NOMO-1 treated with DMSO at 0.1 percent for 48 hours (cell line): ENCODE measurements around the gene FRMD4A.

Source experiments
- DNase-seq: peaks from one replicate; lab custom pipeline; 2025; ENCODE audit not compliant: unreplicated experiment; lab: John Stamatoyannopoulos, UW

The FRMD4A gene

DNA sequence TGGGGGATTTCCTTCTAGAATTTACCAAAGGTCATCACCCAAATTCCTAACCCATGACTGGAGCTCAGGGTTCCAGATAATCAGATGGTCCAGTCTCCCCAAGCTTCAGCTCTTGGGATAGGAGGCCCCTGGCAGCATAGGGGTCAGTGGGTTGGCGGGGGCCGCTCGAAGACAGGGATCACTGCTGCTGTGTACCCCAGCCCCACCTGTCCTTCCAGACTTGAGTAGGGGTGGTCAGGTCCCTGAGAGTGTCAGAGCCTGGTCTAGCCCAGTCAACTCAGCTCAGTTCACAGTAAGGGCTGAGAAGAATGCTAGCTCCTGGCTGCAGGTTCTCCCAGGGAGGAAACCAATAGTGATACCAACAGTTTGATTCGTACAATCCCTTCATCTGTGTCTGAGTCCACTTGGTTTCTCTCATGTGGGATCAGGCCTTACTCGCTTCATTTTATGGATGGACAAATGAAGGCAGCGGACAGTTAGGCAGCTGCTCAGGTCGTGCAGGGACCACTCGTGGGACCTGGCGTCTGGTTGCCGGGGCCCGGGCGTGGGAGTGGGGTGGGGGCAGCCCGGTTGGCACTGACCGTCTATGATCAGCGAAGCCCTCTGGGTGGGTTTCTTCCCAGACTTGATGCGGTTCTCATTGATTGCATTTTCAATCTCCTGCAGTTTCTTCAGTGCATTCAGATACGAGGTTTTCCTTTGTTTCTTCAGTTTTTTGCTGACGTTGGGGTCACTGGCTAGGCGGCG lies 665.0 kb downstream of the FRMD4A start:
- DNase-seq = no peak

- DNase-seq = no peak
Measured at GRCh38 chr10:13661256-13661655, 669.5 kb downstream of the FRMD4A start.

- DNase-seq = no peak
Measured at GRCh38 chr10:13660551-13660920, 670.2 kb downstream of the FRMD4A start.

DNA sequence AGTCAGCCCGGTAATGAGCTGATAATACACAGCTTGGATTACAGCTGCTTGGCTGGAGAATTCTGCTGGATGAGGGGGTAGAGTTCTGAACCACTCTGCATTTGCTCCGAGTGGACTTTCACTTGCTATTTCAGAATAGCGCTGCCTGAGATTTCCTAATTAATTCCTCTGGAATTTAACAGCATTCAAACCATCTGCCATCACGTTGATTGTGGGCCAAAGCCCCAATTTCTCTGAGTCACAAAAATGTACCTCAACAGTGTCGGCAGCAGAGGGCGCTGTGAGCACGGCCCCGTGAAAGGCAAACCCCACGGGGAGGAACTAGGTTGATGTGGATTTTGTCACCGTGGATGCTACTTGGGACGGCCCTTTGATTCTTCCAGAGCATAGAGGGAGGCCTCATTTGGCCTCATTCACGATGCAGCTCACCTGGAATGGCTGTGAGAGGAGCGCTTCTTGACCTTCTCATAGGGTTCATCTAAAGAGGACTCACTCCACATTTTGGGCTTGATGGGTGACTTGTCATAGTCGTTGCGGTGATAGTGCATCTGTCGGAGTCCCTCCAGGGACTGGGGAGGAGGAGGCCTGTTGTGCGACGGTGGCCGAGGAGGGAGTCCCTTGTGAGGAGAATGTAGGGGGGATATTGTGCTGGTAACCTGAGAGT lies 670.7 kb downstream of the FRMD4A start:
- peak; percentile 44 for DNase-seq

DNA sequence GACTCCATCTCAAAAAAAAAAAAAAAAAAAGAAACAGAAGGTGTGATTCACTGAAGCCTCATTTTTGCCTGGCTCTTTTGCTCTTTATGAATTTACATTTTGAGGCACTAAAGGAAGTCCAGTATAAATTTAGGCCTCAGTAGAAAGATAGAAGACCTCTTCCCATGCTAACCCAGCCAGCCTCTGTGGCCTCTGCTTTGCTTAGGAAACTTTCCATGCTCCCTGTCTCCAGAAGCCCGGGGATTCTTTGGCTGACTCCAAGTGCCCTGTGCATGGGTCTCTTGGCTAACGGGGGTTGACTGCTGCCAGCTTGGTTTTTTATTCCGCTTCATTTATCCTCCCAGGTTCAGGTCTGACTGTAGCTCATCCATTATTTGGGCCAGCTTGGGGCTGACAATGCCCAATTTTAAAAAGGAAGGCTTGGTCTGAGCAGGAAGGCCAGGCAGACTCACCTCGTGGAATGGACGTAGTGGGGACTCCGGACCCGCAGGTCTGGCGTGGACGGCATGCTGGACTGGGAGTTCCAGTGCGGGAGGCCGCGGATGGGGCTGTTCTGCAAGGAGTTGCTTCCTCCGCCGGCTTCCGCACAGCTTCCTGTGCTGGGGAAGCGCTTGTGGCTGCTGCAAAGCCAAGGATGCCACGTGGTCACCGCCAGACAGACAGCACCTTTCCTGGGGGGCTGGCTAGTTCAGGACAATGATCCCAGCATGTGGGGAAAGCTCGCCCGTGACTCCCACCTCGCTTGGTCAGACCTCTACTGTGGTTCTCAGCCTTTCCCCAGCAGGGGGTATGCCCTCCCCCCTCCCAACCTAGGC lies 671.6 kb downstream of the FRMD4A start:
- DNase-seq = no peak

DNA sequence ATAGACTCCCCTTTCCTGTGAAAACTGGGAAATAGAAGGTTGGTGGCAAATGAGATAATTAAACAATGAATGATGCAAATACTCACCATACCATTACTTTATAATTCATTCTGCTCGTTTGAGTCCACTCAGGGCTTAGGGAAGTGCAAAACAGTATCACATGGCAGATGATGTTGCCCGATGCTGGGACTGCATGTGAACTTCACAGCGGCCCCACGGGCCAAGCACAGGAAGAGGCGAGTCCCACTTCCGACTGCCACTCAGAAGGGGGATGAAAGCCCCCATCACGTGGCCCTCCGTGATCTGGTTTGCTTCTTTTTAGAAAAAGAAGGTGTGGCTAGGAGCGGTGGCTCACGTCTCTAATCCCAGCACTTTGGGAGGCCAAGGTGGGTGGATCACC lies 672.5 kb downstream of the FRMD4A start:
- DNase-seq = no peak

GRCh38 chr10:13657101-13657680 lies 673.5 kb downstream of the FRMD4A start:
- DNase-seq = no peak

DNA sequence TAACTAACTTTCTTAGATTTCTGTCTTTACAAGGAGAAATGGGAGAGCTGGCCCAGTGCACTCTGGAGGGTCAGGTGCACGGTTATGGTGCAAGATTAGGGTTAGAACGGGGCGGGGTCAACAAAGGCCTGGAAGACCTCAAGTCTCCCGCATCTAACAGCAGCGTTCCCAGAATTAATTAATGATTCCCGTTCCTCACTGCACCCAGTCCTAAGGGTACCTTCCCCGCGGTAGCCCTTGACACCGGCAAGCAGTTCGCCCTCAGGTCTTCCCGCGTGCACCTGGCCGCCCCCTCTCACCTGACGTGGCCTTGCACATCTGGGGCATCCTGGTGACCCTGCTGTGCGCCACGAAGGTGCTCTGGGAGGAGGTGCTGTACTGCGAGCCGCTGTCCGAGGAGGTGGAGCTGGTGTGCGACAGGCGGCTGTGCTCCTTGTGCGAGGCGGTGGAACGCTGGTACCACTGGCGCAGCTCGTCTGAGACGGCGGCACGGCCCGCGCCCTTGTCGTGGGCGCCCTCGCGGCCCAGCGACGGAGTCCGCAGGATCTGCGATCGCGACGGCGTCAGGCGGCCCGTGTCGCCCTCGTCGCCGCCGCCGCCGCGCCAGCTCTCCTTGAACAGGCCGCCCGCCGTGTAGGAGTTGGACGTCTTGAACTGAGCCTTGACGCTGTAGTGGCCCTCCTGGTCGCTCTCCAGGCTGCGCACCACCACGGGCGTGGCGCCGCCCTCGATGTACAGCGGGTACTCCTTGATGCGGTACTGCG lies 674.2 kb downstream of the FRMD4A start:
- no peak for DNase-seq

DNA sequence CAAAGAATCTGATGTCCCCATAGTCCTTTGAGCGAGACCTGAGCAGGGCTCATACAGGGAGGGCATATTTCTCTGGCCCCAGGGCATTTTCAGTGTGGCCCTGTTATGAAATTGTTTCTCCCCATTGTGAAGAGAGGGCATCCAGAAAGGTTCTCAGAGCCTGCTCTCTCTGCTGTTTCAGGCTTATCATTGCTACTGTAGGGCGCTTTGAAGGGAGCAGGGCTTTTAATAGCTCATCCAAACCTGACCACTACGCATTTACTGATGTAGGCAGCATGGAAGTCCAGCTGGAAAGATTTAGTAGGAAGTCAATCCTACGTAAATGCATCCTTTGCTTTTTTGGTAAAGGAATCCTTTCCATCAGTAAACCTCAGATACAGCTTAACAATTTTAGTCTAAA lies 675.9 kb downstream of the FRMD4A start:
- DNase-seq = no peak

DNA sequence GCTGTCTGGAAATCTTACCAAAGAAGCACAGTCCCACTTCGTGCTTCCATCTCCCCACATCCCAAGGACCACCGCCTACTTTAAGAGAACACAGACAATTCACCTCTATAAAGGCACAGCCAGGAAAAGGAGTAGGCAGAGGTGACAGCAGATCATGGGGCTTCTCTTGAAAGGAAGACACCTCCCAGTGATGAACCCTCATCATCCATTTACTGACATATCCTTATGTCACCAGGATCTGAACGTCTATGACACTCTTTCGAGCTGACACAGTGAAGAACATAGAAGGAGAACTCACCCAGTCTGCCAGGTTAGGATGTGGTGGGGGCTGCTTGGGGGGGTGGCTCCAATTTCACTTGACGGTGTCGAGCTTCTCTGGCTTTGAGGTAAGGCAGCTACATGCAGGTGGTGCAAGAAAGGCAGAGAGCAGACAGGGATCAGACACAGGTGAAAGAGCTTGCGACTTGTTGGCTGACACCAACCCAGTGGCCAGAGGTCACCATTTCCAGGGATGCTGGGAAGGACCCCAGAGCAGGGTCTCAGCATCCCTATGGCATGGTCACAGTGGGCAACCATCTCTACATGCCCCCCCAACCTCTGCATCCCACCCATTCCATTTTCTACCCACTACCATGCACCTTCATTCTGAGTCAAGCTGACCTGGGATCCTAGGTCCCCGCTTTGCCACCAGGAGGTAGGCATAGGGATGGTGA lies 676.5 kb downstream of the FRMD4A start:
- DNase-seq = no peak

DNA sequence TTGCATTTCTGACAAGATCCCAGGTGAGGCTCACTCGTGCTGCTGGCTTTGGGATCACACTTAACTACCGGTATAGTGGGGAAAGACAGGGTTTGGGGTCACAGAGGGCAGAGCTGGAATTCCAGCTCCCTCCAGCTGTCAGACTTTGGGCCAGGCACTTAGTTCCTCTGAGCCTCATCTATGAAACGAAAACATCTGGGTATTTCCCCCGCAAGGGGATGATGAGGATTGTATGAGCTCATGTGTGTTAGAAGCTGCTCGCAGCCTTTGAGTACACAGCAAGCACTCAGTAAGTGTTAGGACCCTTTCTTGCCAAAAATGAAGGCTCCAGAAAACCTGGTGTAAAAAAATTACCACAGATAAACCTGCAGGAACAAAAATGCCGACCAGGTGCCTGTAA lies 677.9 kb downstream of the FRMD4A start:
- no peak for DNase-seq

DNA sequence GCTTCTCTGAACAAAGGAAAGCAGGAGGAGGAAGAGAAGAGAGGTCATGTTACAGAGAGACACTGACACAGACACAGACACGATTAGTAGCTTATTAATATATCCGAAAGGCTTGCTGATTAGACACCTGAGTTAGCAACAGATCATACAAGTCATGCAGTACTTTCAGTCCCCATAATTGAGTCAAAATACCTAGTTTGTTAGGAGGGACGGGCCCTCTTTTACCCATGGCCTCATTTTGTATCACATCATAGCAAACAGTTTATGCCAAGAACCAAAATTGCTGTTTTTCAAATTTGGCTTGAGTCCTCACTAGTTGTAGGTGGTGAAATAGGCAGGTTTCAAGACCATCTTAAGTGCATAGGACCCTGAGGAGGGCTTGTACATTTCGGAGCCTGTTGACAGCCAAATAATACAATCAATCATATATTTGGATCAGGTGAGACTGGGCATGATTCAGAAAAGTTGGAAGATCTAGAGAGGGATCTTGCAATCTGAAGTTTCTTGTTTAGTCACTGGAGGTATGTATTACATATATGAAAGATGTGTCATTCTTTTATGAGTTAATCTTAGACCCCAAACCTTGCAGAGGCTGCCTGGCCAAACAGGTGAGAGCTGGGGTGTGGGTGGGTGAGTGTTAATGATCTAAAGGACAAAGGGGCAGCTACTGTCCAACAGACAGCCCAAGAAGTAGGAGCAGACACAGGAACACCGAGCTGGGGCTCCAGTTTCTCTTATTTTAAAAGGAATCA lies 678.6 kb downstream of the FRMD4A start:
- DNase-seq = no peak

DNA sequence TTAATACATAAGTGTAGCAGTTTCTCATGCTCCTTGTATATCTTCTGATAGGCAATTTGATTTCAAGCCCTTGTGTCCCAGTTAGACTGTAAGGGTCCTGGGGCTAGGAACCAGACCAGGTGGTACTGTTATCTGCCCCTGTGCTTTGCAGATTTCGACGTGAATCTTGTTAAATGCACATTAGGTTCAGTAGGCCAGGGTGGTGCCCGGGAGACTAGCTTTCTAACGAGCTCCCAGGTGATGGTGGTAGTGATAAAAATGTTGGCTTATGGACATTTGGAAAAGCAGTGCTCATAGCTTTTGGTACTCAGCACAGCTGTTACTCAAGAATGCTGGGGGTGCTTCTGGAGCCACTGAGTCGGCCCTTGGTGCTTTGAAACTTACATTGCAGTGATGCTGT lies 679.8 kb downstream of the FRMD4A start:
- DNase-seq = no peak

- DNase-seq = no peak
Measured at GRCh38 chr10:13649844-13650520, 680.7 kb downstream of the FRMD4A start.

DNA sequence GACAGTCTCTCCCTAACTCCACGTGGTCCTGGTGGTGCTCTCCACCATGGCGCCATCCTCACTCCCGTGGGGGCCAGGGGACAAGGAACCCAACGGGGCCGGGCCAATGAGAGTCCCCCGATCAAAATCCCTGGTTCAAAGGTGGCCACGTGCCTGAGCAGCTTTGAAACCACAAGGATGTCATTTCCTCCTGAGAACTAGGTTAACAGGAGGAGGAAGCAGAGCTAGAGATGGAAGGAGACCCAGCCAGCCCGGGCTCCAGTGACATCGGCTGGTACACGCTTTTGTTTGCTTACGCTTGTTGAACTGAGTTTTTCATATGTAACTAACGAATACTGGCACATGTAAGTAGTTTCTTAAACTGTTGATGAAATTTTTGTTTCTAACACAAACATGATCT lies 682.3 kb downstream of the FRMD4A start:
- DNase-seq = no peak

DNA sequence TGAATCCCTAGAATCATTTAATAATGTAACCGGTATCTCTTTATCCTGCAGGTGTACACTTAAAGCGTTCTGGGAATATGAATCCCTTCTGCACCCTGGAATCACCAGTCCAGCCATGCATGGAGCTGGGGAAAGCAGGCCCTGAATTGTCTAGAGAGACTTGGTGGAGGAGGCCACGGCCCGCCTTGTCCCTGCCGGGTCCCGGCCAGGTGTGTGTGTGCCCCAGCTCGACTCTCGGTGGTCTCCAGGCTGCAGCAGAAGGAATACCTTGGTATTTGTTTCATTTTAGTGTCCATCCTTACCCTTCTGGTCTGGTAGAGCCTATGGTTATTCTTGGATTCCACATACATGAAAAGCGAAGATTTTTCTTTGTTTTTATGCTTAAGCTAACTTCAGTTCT lies 685.9 kb downstream of the FRMD4A start:
- no peak for DNase-seq

DNA sequence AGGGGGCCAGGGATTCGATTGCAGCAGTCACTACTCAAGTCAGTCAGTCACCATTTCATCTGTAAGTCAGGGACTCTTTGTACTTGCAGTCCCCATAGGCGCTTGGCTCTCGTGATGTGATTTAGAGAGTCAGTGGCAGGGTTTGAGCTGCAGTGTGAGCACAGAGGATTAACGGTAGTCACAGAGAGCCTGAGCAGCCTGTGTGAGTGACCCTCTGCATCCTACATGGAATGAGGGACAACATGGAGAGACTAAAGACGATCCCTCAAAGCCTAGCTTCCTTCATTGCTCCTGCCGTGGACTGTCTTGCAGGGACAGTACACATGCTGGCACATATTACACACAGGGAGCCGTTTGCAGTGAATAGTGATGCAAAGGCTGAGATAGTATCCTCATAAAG lies 687.7 kb downstream of the FRMD4A start:
- DNase-seq = no peak

- DNase-seq = no peak
Measured at GRCh38 chr10:13642293-13642692, 688.4 kb downstream of the FRMD4A start.

DNA sequence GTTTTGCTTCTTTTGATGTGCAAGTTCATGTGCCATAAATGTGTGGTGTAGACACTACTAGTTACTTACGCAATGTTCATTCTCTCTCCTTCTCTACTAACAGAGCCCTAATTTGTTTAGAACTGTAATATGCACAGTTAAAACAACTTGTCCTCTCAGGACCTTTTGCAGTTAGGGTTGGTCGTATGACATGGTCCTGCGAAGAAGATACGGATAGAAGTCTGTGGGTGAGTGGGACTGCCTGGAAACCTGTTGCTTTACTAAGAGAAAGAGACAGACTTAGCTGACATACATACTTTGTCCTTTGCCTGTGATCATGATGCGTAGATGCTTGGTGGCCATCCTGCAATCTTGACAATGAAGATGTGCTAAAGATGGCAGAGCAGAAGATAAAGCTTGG lies 692.8 kb downstream of the FRMD4A start:
- DNase-seq = no peak
